Suprapubic skin (tissue), 4 donors: ENCODE measurements around the gene ME3. TPM values are rescaled to one million over a fixed set of nuclear protein-coding genes. Genes with fewer than 3 reads are reported as not detected.

Source experiments
- DNase-seq, 2 donors: peaks; one replicate each; pipeline ENCODE4 v3.0.0-alpha.2; 2019; ENCODE audit warnings: low spot score in 2 of 2
- H3K27ac ChIP-seq: fragments of 200-600 bp; sonication (generic); one replicate; pipeline ENCODE4 v1.5.1; 2019
- H3K27me3 ChIP-seq: fragments of 200-600 bp; sonication (generic); one replicate; pipeline ENCODE4 v1.5.1; 2019
- H3K36me3 ChIP-seq: fragments of 200-600 bp; sonication (generic); one replicate; pipeline ENCODE4 v1.5.1; 2019
- H3K4me1 ChIP-seq: fragments of 200-600 bp; sonication (generic); one replicate; pipeline ENCODE4 v1.5.1; 2019
- H3K4me3 ChIP-seq: fragments of 200-600 bp; sonication (generic); one replicate; pipeline ENCODE4 v1.5.1; 2019; ENCODE audit warnings: mild to moderate bottlenecking
- H3K9me3 ChIP-seq: fragments of 200-600 bp; sonication (generic); one replicate; pipeline ENCODE4 v1.5.1; 2019
- EP300 ChIP-seq: sonication (generic); formaldehyde crosslinking; IDR thresholded peaks from one replicate; pipeline ENCODE4 v1.6.1; 2017; ENCODE audit warnings: antibody characterized with exemption
- POLR2A ChIP-seq, 2 donors: fragments of 450-650 bp; IDR thresholded peaks; one replicate each; pipeline ENCODE4 v1.6.1; 2017; ENCODE audit warnings: antibody characterized with exemption in 2 of 2, mild to moderate bottlenecking in 2 of 2, moderate library complexity in 2 of 2
- POLR2AphosphoS5 ChIP-seq, 3 donors: sonication (generic); formaldehyde crosslinking; IDR thresholded peaks; one replicate each; pipeline ENCODE4 v1.6.1; 2017; ENCODE audit warnings: antibody characterized with exemption in 3 of 3
- WGBS: methylation state at CpG from one replicate; pipeline ENCODE4 v1.1.5; 2018; 5-methylcytosine and 5-hydroxymethylcytosine counted together
- total RNA-seq, 4 donors: library from RNA; depleted of rRNA; stranded (reverse); fragments of >200 nt; gene quantifications; one replicate each; pipeline ENCODE4 v1.1.0, GENCODE V29; 2016
- TF ChIP-seq, protein P1 (sequence below), 2 donors: fragments of 200-600 bp in 1 of 2; fragments of 450-650 bp in 1 of 2; sonication (generic) in 1 of 2; IDR thresholded peaks; one replicate each; pipeline ENCODE4 v1.5.1; 2016 to 2019; ENCODE audit warnings: antibody characterized with exemption in 2 of 2, mild to moderate bottlenecking in 1 of 2, moderate library complexity in 1 of 2

The ME3 gene
- total RNA-seq, 4 donors from 2014 or later = 3.7 to 17.0 (median 9.4) TPM

DNA sequence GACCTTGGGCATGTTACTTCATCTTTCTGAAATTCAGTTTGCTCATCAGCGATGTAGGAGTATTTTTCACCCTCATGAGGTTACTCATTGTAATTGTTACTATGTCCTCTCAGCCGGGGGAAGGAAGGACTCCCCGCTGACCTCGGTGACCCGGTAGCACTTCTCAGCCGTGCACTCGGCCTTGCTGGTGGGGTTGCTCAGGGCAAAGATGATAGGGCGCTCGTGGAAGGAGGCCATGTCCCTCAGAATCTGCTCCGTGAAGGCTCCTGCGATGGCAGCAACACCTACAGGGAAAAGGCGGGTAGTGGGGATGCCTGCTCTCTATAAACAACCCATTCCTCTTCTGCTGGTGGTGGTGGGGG lies 225.5 kb downstream of the ME3 start:
- Histone ChIP-seq H3K4me3 (no peak overlapping the region), H3K36me3 (no peaks in the 10 kb centered on the region), H3K9me3 (no peaks in the 10 kb centered on the region), H3K27me3 (no peaks in the 10 kb centered on the region), H3K27ac (no peak overlapping the region), H3K4me1 (no peaks in the 10 kb centered on the region)
- 96% methylated on average over 12 of the region's 12 CpGs for WGBS
- no peak for TF ChIP-seq POLR2A (IDR thresholded peaks at IDR 0.05)
- no peak for TF ChIP-seq EP300
- TF ChIP-seq POLR2AphosphoS5 (IDR thresholded peaks at IDR 0.05) = no peak
- TF ChIP-seq, protein P1, sequence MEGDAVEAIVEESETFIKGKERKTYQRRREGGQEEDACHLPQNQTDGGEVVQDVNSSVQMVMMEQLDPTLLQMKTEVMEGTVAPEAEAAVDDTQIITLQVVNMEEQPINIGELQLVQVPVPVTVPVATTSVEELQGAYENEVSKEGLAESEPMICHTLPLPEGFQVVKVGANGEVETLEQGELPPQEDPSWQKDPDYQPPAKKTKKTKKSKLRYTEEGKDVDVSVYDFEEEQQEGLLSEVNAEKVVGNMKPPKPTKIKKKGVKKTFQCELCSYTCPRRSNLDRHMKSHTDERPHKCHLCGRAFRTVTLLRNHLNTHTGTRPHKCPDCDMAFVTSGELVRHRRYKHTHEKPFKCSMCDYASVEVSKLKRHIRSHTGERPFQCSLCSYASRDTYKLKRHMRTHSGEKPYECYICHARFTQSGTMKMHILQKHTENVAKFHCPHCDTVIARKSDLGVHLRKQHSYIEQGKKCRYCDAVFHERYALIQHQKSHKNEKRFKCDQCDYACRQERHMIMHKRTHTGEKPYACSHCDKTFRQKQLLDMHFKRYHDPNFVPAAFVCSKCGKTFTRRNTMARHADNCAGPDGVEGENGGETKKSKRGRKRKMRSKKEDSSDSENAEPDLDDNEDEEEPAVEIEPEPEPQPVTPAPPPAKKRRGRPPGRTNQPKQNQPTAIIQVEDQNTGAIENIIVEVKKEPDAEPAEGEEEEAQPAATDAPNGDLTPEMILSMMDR (IDR thresholded peaks at IDR 0.05) = no peak
- DNase-seq = no peak

DNA sequence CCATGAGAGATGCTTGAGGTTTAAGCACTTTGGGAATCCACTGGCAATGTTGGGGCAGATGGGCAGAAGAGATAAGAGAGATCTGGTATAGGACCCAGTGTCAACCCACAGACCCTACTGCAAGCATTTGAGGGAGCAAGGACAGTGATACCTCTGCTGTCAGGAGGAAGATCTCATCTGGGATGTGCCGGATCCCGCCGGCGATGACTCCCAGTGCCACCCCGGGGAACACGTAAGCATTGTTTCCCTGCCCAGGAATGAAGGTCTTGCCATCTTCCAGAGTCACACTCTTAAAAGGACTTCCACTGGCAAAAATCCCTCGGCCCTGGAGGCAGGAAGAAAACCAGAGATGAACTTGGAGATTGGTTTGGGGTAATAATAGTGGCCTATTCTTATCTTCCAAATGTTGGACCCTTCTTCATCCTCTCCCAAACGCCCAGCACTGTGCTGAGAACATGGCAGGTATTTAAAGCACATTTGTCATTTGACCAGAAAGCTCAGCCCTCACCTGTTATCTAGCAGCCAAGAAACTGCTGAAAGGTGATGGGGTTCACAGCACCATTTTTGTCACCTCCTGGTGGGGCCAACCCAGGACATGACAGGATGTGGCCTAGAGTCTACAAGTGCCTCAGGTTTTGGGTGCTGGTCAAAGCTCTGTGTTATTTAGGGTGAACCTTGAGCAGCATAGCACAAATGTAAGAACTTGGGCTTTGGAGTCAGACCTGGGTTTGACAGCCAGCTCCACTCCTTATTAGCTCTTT lies 226.1 kb downstream of the ME3 start:
- no peaks in the 10 kb centered on the region for H3K4me1 ChIP-seq
- no peak overlapping the region for H3K4me3 ChIP-seq
- H3K27ac ChIP-seq = no peak overlapping the region
- no peaks in the 10 kb centered on the region for H3K9me3 ChIP-seq
- TF ChIP-seq POLR2A (IDR thresholded peaks at IDR 0.05) (no peak), POLR2AphosphoS5 (IDR thresholded peaks at IDR 0.05) (no peak), EP300 (no peak)
- TF ChIP-seq, protein P1 (IDR thresholded peaks at IDR 0.05) = no peak
- H3K27me3 ChIP-seq = no peaks in the 10 kb centered on the region
- WGBS = 93% methylated on average over 8 of the region's 8 CpGs
- DNase-seq = no peak
- no peaks in the 10 kb centered on the region for H3K36me3 ChIP-seq

DNA sequence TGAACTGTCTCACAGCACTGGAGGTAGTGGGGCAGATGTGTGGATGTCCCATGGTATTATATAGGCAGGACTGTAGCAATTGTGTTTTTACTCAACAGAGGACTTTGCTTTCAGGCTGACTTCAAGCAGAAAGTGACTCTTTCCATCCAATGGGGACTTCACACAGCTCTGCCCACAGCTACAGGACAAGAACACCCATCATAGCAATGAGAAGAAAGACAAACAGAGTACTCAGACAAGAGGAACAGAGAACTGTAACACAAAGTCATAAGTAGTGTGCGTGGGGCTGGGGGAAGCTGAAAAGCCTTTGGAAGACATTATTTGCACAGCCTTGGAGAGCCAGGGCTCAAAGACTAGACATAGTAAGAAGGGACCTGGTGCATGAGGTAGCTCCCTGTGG lies 227.4 kb downstream of the ME3 start:
- TF ChIP-seq POLR2AphosphoS5 (IDR thresholded peaks at IDR 0.05) = no peak
- TF ChIP-seq, protein P1 (IDR thresholded peaks at IDR 0.05) = no peak
- no peak for TF ChIP-seq POLR2A (IDR thresholded peaks at IDR 0.05)
- TF ChIP-seq EP300 = no peak
- no peak for DNase-seq
- WGBS = 100% methylated on average over 1 of the region's 1 CpG
- Histone ChIP-seq H3K36me3 (no peaks in the 10 kb centered on the region), H3K9me3 (no peaks in the 10 kb centered on the region), H3K27me3 (no peaks in the 10 kb centered on the region), H3K27ac (no peak overlapping the region), H3K4me1 (no peaks in the 10 kb centered on the region), H3K4me3 (no peak overlapping the region)

DNA sequence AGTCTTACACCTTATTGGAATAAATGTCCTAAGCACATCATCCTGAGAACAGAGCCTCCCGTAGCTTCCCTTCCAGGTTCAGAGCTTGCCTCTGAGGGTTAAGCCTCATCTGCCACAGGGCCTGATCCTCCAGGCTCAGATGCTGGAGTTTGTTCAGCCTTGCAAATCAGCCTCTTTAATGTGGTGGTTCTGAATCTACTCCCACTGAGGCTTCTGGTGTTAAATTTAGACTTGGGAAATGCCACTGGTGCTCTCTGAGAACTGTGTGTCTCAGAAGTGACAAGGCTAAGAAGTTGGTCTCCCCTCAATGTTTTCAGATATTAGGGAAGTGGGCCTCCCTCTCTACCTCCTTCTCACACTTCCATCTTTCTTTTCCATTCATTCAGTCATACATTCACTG lies 229.0 kb downstream of the ME3 start:
- Histone ChIP-seq H3K4me1 (no peaks in the 10 kb centered on the region), H3K27ac (no peak overlapping the region), H3K4me3 (no peak overlapping the region), H3K27me3 (no peaks in the 10 kb centered on the region), H3K36me3 (no peaks in the 10 kb centered on the region), H3K9me3 (no peaks in the 10 kb centered on the region)
- no peak for DNase-seq
- WGBS = 83% methylated on average over 1 of the region's 1 CpG
- TF ChIP-seq POLR2A (IDR thresholded peaks at IDR 0.05) (no peak), POLR2AphosphoS5 (IDR thresholded peaks at IDR 0.05) (no peak), EP300 (no peak)
- TF ChIP-seq, protein P1 (IDR thresholded peaks at IDR 0.05) = no peak

DNA sequence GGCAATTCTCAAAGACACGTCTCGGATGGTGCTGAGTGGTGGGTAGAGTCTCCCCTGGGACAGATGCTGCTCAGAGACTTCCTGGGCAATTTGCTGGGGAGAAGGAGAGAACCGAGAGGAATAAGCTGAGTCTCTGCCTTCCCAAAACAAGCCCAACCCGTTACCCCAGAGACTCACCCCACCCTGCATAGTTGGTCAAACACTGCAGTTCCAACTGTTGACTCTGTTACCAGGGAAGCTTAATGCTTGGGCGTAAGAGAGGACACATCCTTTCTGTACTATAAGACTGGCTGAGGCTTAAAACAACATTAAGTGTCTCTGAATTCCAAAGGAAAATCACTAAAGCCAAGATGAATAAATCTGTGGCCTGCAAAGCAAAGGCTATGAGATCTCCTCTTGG lies 229.6 kb downstream of the ME3 start:
- H3K4me3 ChIP-seq = no peak overlapping the region
- no peaks in the 10 kb centered on the region for H3K9me3 ChIP-seq
- no peaks in the 10 kb centered on the region for H3K4me1 ChIP-seq
- H3K27ac ChIP-seq = no peak overlapping the region
- 66% methylated on average over 4 of the region's 5 CpGs for WGBS
- no peak for DNase-seq
- H3K27me3 ChIP-seq = no peaks in the 10 kb centered on the region
- no peaks in the 10 kb centered on the region for H3K36me3 ChIP-seq
- TF ChIP-seq, protein P1 (IDR thresholded peaks at IDR 0.05) = no peak
- TF ChIP-seq EP300 (no peak), POLR2A (IDR thresholded peaks at IDR 0.05) (no peak), POLR2AphosphoS5 (IDR thresholded peaks at IDR 0.05) (no peak)
